NCI-H1694 (cell line): ENCODE measurements around the gene ZBTB5.
"Not testable (repeated sequence)": the region's sequence is repeated elsewhere in the genome, so short reads cannot be mapped to it uniquely, and the experiment has no call there.

Source experiments
- DNase-seq: peaks from one replicate; lab custom pipeline; 2025; lab: John Stamatoyannopoulos, UW

ZBTB5 gene

DNA sequence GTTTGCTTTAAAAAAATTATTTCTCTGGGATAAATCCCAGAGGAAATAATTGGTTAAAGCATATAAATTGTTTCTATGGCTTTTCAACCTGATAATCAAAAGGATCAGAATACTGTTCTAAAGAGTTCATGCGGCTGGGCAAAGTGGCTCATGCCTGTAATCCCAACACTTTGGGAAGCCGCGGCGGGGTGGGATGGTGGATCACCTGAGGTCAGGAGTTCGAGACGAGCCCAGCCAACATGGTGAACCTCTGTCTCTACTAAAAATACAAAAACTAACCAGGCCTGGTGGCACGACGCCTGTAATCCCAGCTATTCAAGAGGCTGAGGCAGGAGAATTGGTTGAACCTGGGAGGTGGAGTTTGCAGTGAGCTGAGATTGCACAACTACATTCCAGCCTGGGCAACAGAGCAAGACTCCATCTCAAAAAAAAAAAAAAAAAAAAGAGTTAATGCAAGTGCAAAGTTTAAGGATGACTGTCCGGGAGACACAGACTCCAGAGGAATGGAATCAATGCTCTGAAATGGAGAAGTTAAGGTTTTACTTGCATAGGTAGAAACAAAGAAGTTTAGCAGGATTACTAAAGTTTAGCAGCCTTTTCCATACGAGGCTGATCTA is 59.4 kb downstream of the ZBTB5 start:
- no peak for DNase-seq

DNA sequence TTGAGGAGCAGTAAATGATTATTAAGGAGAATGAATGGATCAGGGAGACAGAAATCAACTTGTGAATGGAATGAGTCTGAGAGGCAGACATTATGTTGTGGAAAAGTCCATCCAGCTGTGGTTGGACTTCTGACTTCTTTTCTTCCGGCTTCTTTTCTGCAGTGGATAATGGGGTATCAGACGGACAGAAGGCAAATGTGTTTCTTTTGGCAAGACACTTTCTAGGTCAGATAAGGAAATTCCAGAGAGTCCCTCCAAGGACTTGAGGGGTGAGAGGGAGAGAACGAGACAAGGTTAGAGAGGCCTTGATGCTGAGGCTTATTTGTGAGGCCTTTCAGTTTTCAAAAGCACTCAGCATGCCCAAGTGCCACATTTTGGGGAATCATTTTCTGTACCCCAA is 59.9 kb downstream of the ZBTB5 start:
- DNase-seq: no peak

GRCh38 chr9:37404590-37404989 is 60.7 kb downstream of the ZBTB5 start:
- no peak for DNase-seq

- no peak for DNase-seq
These were observed 65.9 kb downstream of the ZBTB5 start for GRCh38 chr9:37399336-37399735.

DNA sequence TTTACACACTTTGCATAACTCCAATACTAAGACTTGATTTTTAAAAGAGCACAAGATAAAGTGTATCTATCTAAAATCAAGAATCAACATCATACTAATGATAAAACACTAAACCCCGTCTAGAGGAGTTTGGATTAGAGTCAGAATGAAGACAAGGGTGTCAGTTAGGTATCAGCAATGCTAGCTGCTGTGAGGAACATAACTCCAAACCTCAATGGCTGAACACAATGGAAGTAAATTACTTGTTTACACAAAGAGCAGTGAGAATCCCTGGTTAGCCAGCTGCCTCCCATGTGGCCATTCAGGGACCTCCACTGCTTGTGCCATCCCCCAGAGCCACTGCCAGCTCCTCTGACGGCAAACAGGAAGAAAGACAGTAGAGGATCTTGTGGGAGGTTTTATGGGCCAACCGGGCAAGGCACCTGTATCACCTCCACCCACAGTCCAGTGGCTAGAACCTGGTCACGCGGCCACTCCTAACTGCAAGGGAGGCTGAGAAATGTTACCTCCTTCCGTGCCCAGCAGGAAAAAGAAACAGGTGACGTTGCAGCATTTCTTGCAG is 66.7 kb downstream of the ZBTB5 start:
- no peak for DNase-seq

GRCh38 chr9:37397948-37398347 is 67.3 kb downstream of the ZBTB5 start:
- not testable (repeated sequence) for DNase-seq

DNA sequence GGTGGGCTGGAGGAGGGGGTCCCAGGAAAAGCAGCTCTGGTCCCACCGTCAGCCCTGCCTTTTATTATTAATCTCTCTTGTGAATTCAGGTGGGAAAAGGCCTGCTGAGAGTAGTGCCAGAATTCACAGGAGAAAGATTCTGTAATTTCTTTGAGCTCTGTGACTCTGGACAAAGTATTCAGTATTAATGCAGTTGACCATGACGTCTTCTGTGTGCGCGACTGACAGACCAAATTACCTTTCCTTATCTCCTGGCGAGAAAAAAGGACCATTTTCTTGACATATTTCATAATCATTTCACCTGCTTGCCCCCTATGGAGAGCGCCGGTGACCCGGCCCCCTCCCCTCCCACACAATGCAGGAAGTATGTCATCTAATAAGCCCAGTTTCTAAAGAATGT is 69.6 kb downstream of the ZBTB5 start:
- no peak for DNase-seq

- no peak for DNase-seq
These were observed 70.0 kb downstream of the ZBTB5 start for GRCh38 chr9:37395229-37395628.

DNA sequence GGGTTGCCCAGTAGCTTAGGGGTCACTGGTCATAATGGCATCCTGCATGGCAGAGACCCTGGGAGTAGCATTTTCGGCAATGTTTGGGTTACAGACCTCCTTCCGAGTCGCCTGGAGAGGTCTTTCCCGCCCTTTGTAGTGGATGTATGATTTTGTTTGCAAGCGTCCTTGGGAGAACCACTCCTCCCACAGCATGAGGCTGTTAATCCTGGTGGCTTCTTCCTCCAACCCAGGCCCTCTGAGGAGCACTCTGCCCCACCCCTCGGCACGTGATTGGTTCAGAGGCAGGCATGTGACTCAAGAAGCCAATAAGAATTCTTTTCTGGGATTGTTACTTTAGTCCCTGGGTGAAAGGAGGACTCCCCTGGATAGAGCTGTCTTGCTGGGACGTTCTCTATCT is 73.0 kb downstream of the ZBTB5 start:
- no peak for DNase-seq

- no peak for DNase-seq
These were observed 74.5 kb downstream of the ZBTB5 start for GRCh38 chr9:37390759-37391158.
